ENCODE measurements around the gene SEMA3G.

GRCh38 chr3:52393959-52394670, 50.8 kb downstream of the SEMA3G start:
- TF ChIP-seq CTCF (IDR thresholded peaks at IDR 0.05) (no peak), POLR2A (IDR thresholded peaks at IDR 0.05) (no peak)
